Mesodermal cell (in vitro differentiated cells): Measurements from ENCODE around the gene DDX10.

Experiments used
- H3K27ac ChIP-seq: 2 replicates; pipeline ENCODE4 v1.7.0; 2013; ENCODE audit warnings: mild to moderate bottlenecking, low read depth, low read length, moderate library complexity; ENCODE audit not compliant: severe bottlenecking
- H3K36me3 ChIP-seq: 2 replicates; pipeline ENCODE4 v1.7.1; 2013; ENCODE audit warnings: mild to moderate bottlenecking, low read length, moderate library complexity; ENCODE audit not compliant: control insufficient read depth, insufficient read depth
- H3K4me1 ChIP-seq: one replicate; pipeline ENCODE4 v1.7.1; 2013; ENCODE audit warnings: mild to moderate bottlenecking, low read length; ENCODE audit not compliant: insufficient read depth, control insufficient read depth, poor library complexity, severe bottlenecking
- H3K4me3 ChIP-seq: 2 replicates; pipeline ENCODE4 v1.7.0; 2013; ENCODE audit warnings: low read length, control low read depth, mild to moderate bottlenecking; ENCODE audit not compliant: insufficient read depth, poor library complexity, severe bottlenecking; ENCODE audit errors: extremely low read depth
- H3K9me3 ChIP-seq: 2 replicates; pipeline ENCODE4 v1.7.1; 2013; ENCODE audit warnings: mild to moderate bottlenecking, low read length, moderate library complexity; ENCODE audit not compliant: control insufficient read depth
- WGBS, 2 experiments: methylation state at CpG; one replicate each; pipeline ENCODE4 v1.1.5; 2013; ENCODE audit warnings: missing lambda C conversion rate in 2 of 2; ENCODE audit not compliant: insufficient coverage in 2 of 2; 5-methylcytosine and 5-hydroxymethylcytosine counted together

DDX10 gene

GRCh38 chr11:108970221-108970991 is 305.5 kb downstream of the DDX10 start:
- H3K4me3 ChIP-seq, result no peak overlapping the region
- H3K9me3 ChIP-seq, result peaks cover 10% of the 10 kb centered on the region
- peaks cover 19% of the 10 kb centered on the region for H3K4me1 ChIP-seq
- no peak overlapping the region for H3K27ac ChIP-seq
- 86 to 89% methylated on average over 3 of the region's 6 CpGs for WGBS, 2 experiments
- no peaks in the 10 kb centered on the region for H3K36me3 ChIP-seq

- Histone ChIP-seq H3K36me3 (no peaks in the 10 kb centered on the region), H3K9me3 (peaks cover 10% of the 10 kb centered on the region), H3K4me1 (peaks cover 17% of the 10 kb centered on the region), H3K4me3 (no peak overlapping the region), H3K27ac (no peak overlapping the region)
- 92 to 94% methylated on average over 8 to 10 of the region's 12 CpGs for WGBS, 2 experiments
Measured at GRCh38 chr11:108973402-108974162, 308.7 kb downstream of the DDX10 start.

- no peak overlapping the region for H3K27ac ChIP-seq
- no peak overlapping the region for H3K4me3 ChIP-seq
- WGBS, 2 experiments, result 83 to 86% methylated on average over 2 of the region's 2 CpGs
- no peaks in the 10 kb centered on the region for H3K36me3 ChIP-seq
- H3K9me3 ChIP-seq, result peaks cover 3% of the 10 kb centered on the region
- H3K4me1 ChIP-seq, result peaks cover 17% of the 10 kb centered on the region
Measured at GRCh38 chr11:108975026-108975425, 310.2 kb downstream of the DDX10 start.

GRCh38 chr11:108975641-108976071 is 310.8 kb downstream of the DDX10 start:
- no peaks in the 10 kb centered on the region for H3K36me3 ChIP-seq
- H3K27ac ChIP-seq, result no peak overlapping the region
- no peak overlapping the region for H3K4me3 ChIP-seq
- H3K9me3 ChIP-seq, result no peaks in the 10 kb centered on the region
- WGBS, 2 experiments, result 90 to 92% methylated on average over 3 to 4 of the region's 6 CpGs
- peaks cover 17% of the 10 kb centered on the region for H3K4me1 ChIP-seq

GRCh38 chr11:108983636-108984420 is 319.0 kb downstream of the DDX10 start:
- H3K27ac ChIP-seq, result no peak overlapping the region
- no peaks in the 10 kb centered on the region for H3K9me3 ChIP-seq
- no peak overlapping the region for H3K4me3 ChIP-seq
- H3K36me3 ChIP-seq, result no peaks in the 10 kb centered on the region
- 84 to 88% methylated on average over 3 to 5 of the region's 6 CpGs for WGBS, 2 experiments
- peaks cover 26% of the 10 kb centered on the region for H3K4me1 ChIP-seq

- peaks cover 26% of the 10 kb centered on the region for H3K4me1 ChIP-seq
- H3K4me3 ChIP-seq, result no peak overlapping the region
Measured at GRCh38 chr11:108984523-108984922, 319.7 kb downstream of the DDX10 start.

GRCh38 chr11:108985236-108985944 is 320.5 kb downstream of the DDX10 start:
- no CpG with 5 or more reads among the region's 3 CpGs for WGBS, 2 experiments
- peaks cover 26% of the 10 kb centered on the region for H3K4me1 ChIP-seq
- H3K4me3 ChIP-seq, result no peak overlapping the region
- no peaks in the 10 kb centered on the region for H3K36me3 ChIP-seq
- peaks cover 4% of the 10 kb centered on the region for H3K9me3 ChIP-seq
- H3K27ac ChIP-seq, result peak overlapping the region; percentile 83

More at GRCh38 chr11:108984523-108984922, 319.7 kb downstream of the DDX10 start:
- Histone ChIP-seq H3K9me3 (no peaks in the 10 kb centered on the region), H3K36me3 (no peaks in the 10 kb centered on the region), H3K27ac (peak overlapping the region; percentile 83)

- Histone ChIP-seq H3K9me3 (peaks cover 4% of the 10 kb centered on the region), H3K4me1 (peaks cover 26% of the 10 kb centered on the region), H3K4me3 (no peak overlapping the region), H3K36me3 (no peaks in the 10 kb centered on the region), H3K27ac (peak overlapping the region; percentile 83)
- WGBS, 2 experiments, result 50% methylated on average over 1 of the region's 1 CpG; no CpG with 5 or more reads in 1 of the 2 experiments
Measured at GRCh38 chr11:108985945-108986279, 321.0 kb downstream of the DDX10 start.
